Measurements from ENCODE around the gene SLC25A22.
A peak's percentile ranks its signal among the peaks of the same experiment; 100 is the strongest.

Gene SLC25A22

GRCh38 chr11:788953-789940 lies 8.8 kb downstream of the SLC25A22 start:
- no peak for DNase-seq

- DNase-seq: no peak
Observed at GRCh38 chr11:788009-788640, 10.0 kb downstream of the SLC25A22 start.

GRCh38 chr11:787084-787675 lies 10.9 kb downstream of the SLC25A22 start:
- DNase-seq: no peak

- no peak for DNase-seq
Observed at GRCh38 chr11:786235-787083, 11.6 kb downstream of the SLC25A22 start.

- DNase-seq: peak; percentile 31 to 81
Observed at GRCh38 chr11:783581-784015, 14.5 kb downstream of the SLC25A22 start.

- DNase-seq: no peak
Observed at GRCh38 chr11:782264-783174, 15.6 kb downstream of the SLC25A22 start.

GRCh38 chr11:779955-780532 lies 18.0 kb downstream of the SLC25A22 start:
- DNase-seq: no peak

- no peak for DNase-seq
Observed at GRCh38 chr11:778976-779954, 18.8 kb downstream of the SLC25A22 start.

- peak; percentile 70 to 90 for DNase-seq
Observed at GRCh38 chr11:777288-778255, 20.5 kb downstream of the SLC25A22 start, which contains the start of gene GATD1. TSS of gene GATD1 (minus strand) at chr11:777487. CDS start at chr11:777462, 25 bp downstream.

GRCh38 chr11:776561-777287 lies 21.4 kb downstream of the SLC25A22 start:
- DNase-seq: no peak

GRCh38 chr11:776263-776560 lies 21.9 kb downstream of the SLC25A22 start:
- no peak for DNase-seq

- no peak for DNase-seq
Observed at GRCh38 chr11:774873-775592, 23.0 kb downstream of the SLC25A22 start.

- no peak for DNase-seq
Observed at GRCh38 chr11:773830-774229, 24.3 kb downstream of the SLC25A22 start.

- DNase-seq: no peak
Observed at GRCh38 chr11:773425-773824, 24.7 kb downstream of the SLC25A22 start.

GRCh38 chr11:772429-773390 lies 25.4 kb downstream of the SLC25A22 start:
- no peak for DNase-seq

- no peak for DNase-seq
Observed at GRCh38 chr11:771617-772204, 26.4 kb downstream of the SLC25A22 start.

Data from NCI-H187 (cell line).